Hematopoietic multipotent progenitor cell treated with erythropoietin and hydrocortisone succinate and interleukin-3 and kit ligand, for 6 days (in vitro differentiated cells): ENCODE data around the gene ZNF248.

ENCODE experiments used
- DNase-seq: peaks from one replicate; pipeline ENCODE4 v3.0.0-alpha.2; 2015

ZNF248 gene

DNA sequence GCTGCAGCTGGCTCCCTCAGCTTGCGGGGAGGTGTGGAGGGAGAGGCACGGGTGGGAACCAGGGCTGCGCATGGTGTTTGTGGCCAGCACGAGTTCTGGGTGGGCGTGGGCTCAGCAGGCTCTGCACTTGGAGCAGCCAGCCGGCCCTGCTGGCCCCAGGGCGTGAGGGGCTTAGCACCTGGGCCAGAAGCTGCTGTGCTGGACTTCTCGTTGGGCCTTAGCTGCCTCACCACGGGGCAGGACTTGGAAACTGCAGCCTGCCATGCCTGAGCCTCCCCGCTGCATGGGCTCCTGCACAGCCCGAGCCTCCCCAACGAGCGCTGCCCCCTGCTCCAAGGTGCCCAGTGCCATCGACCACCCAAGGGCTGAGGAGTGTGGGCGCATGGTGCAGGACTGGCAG lies 120.1 kb downstream of the ZNF248 start:
- no peak for DNase-seq

DNA sequence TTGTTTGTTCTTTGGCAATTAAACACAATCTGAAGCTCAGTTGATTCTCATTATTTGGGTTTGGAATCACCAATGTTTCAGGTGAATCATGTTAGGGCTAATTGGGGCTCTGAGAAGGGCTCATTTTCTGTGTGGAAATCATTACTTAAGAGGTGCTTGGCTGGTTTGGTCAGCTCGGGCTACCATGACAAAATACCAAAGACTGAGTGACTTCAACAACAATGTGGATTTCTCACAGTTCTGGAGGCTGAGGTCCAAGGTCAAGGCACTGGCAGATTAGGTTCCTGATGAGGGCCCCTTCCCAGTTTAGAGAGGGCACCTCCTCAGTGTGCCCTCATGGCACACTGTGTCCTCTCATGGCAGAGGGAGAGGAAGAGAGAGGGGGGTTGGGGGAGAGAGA lies 121.3 kb downstream of the ZNF248 start:
- no peak for DNase-seq

DNA sequence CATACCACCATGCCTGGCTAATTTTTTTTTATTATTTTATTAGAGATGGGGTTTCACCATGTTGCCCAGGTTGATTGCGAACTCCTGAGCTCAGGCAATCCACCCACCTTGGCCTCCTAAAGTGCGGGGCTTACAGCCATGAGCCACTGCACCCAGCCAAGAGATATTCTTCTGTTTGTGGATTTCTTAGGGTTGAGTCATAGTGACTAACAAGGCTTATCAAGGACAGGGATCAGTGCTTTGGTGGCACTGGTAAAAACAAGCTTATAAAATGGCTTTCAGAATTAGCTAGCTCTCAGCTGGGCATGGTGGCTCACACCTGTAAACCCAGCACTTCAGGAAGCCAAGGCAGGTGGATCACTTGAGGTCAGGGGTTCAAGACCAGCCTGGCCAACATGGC lies 122.4 kb downstream of the ZNF248 start:
- DNase-seq = no peak
